H9 (cell line): ENCODE results near the gene TMEM141. TPM values are rescaled to one million over a fixed set of nuclear protein-coding genes. Genes with fewer than 3 reads are reported as not detected.

ENCODE experiments used
- DNase-seq: peaks from one replicate; pipeline ENCODE4 v3.0.0-alpha.2; 2017
- H2AFZ ChIP-seq: one replicate; pipeline ENCODE4 v1.6.1; 2013; ENCODE audit warnings: mild to moderate bottlenecking, low read length, control low read depth, moderate library complexity
- H2AK5ac ChIP-seq: 2 replicates; pipeline ENCODE4 v1.6.1; 2013; ENCODE audit warnings: low read length, control low read depth, mixed read lengths; ENCODE audit not compliant: insufficient read length
- H2BK120ac ChIP-seq: one replicate; pipeline ENCODE4 v1.6.1; 2013; ENCODE audit warnings: low read depth, mild to moderate bottlenecking, low read length, control low read depth, inconsistent platforms; ENCODE audit not compliant: poor library complexity, severe bottlenecking
- H2BK12ac ChIP-seq: 2 replicates; pipeline ENCODE4 v1.6.1; 2013; ENCODE audit warnings: low read length, control low read depth, mixed read lengths, low read depth; ENCODE audit not compliant: insufficient read length
- H2BK15ac ChIP-seq: 2 replicates; pipeline ENCODE4 v1.6.1; 2013; ENCODE audit warnings: low read depth, low read length, control low read depth
- H2BK20ac ChIP-seq: one replicate; pipeline ENCODE4 v1.6.1; 2013; ENCODE audit warnings: low read depth, mild to moderate bottlenecking, low read length, control low read depth, inconsistent platforms; ENCODE audit not compliant: poor library complexity, severe bottlenecking
- H2BK5ac ChIP-seq: 2 replicates; pipeline ENCODE4 v1.6.1; 2013; ENCODE audit warnings: low read length, control low read depth, mixed read lengths; ENCODE audit not compliant: insufficient read length
- H3K14ac ChIP-seq: 2 replicates; pipeline ENCODE4 v1.6.1; 2013; ENCODE audit warnings: low read length, control low read depth; ENCODE audit not compliant: insufficient read depth
- H3K18ac ChIP-seq: 2 replicates; pipeline ENCODE4 v1.6.1; 2013; ENCODE audit warnings: low read depth, mild to moderate bottlenecking, mixed read lengths, low read length, control low read depth; ENCODE audit not compliant: insufficient read length
- H3K23ac ChIP-seq: 2 replicates; pipeline ENCODE4 v1.6.1; 2013; ENCODE audit warnings: low read length, control low read depth, mixed read lengths, low read depth; ENCODE audit not compliant: insufficient read length
- H3K23me2 ChIP-seq: 2 replicates; pipeline ENCODE4 v1.6.1; 2013; ENCODE audit warnings: low read depth, mild to moderate bottlenecking, mixed read lengths, low read length, control low read depth; ENCODE audit not compliant: insufficient read length, poor library complexity, severe bottlenecking
- H3K27ac ChIP-seq: 2 replicates; pipeline ENCODE4 v1.5.1; 2013; ENCODE audit warnings: low read length, control low read depth, mixed read lengths, low read depth; ENCODE audit not compliant: insufficient read length
- H3K27me3 ChIP-seq: 2 replicates; pipeline ENCODE4 v1.6.1; 2013; ENCODE audit warnings: low read length, control low read depth, inconsistent platforms; ENCODE audit not compliant: insufficient read depth
- H3K4ac ChIP-seq: 2 replicates; pipeline ENCODE4 v1.6.1; 2013; ENCODE audit warnings: low read depth, mild to moderate bottlenecking, control low read depth, inconsistent platforms, low read length, moderate library complexity
- H3K4me1 ChIP-seq: 2 replicates; pipeline ENCODE4 v1.6.1; 2013; ENCODE audit warnings: low read length, control low read depth, inconsistent platforms; ENCODE audit not compliant: insufficient read depth
- H3K4me2 ChIP-seq: 2 replicates; pipeline ENCODE4 v1.6.1; 2013; ENCODE audit warnings: low read length, control low read depth, mixed read lengths; ENCODE audit not compliant: insufficient read length, insufficient read depth
- H3K56ac ChIP-seq: 2 replicates; pipeline ENCODE4 v1.6.1; 2013; ENCODE audit warnings: low read depth, mild to moderate bottlenecking, mixed read lengths, low read length, control low read depth; ENCODE audit not compliant: insufficient read length
- H3K79me1 ChIP-seq: 2 replicates; pipeline ENCODE4 v1.6.1; 2013; ENCODE audit warnings: low read depth, mild to moderate bottlenecking, moderate library complexity, low read length, control low read depth, inconsistent platforms; ENCODE audit not compliant: insufficient read depth, poor library complexity, severe bottlenecking
- H3K79me2 ChIP-seq: 2 replicates; pipeline ENCODE4 v1.6.1; 2013; ENCODE audit warnings: low read length, control low read depth, inconsistent platforms; ENCODE audit not compliant: insufficient read depth
- H3K9ac ChIP-seq: 2 replicates; pipeline ENCODE4 v1.6.1; 2013; ENCODE audit warnings: low read length, control low read depth, mixed read lengths; ENCODE audit not compliant: insufficient read length; ENCODE audit errors: extremely low read depth
- H3K9me3 ChIP-seq: one replicate; pipeline ENCODE4 v1.6.1; 2013; ENCODE audit warnings: low read depth, low read length, inconsistent platforms; ENCODE audit not compliant: control insufficient read depth
- H3T11ph ChIP-seq: one replicate; pipeline ENCODE4 v1.6.1; 2013; ENCODE audit warnings: mild to moderate bottlenecking, low read length, control low read depth, inconsistent platforms
- H4K20me1 ChIP-seq: one replicate; pipeline ENCODE4 v1.6.1; 2013; ENCODE audit not compliant: control insufficient read depth, insufficient read length, insufficient read depth
- H4K5ac ChIP-seq: 2 replicates; pipeline ENCODE4 v1.6.1; 2013; ENCODE audit warnings: low read depth, mild to moderate bottlenecking, mixed read lengths, low read length, control low read depth; ENCODE audit not compliant: insufficient read length
- H4K8ac ChIP-seq: replicated peaks from 2 replicates; pipeline ENCODE4 v1.6.1; 2013; ENCODE audit warnings: low read length, control low read depth, mixed read lengths, low read depth; ENCODE audit not compliant: insufficient read length
- H4K91ac ChIP-seq: 2 replicates; pipeline ENCODE4 v1.6.1; 2013; ENCODE audit warnings: low read depth, mild to moderate bottlenecking, moderate library complexity, mixed read lengths, low read length, control low read depth; ENCODE audit not compliant: insufficient read length
- H3K27ac Mint-ChIP-seq, 3 experiments: 2 replicates in 2 of 3; 3 replicates in 1 of 3; pipeline ENCODE4 v1.8.0; 2020 to 2021; ENCODE audit warnings: mixed read lengths in 3 of 3, mild to moderate bottlenecking in 1 of 3, moderate library complexity in 1 of 3
- H3K27me3 Mint-ChIP-seq: 2 replicates; pipeline ENCODE4 v1.8.0; 2021; ENCODE audit warnings: low read depth, mild to moderate bottlenecking, moderate library complexity, mixed read lengths
- H3K36me3 Mint-ChIP-seq, 3 experiments: 2 replicates in 2 of 3; 3 replicates in 1 of 3; pipeline ENCODE4 v1.8.0; 2020 to 2021; ENCODE audit warnings: low read depth in 3 of 3, mixed read lengths in 3 of 3; ENCODE audit not compliant: insufficient read depth in 1 of 3
- H3K4me1 Mint-ChIP-seq, 2 experiments: 2 replicates each; pipeline ENCODE4 v1.8.0; 2020; ENCODE audit warnings: mixed read lengths in 2 of 2
- H3K4me3 Mint-ChIP-seq, 2 experiments: 2 replicates in 1 of 2; 3 replicates in 1 of 2; pipeline ENCODE4 v1.8.0; 2020 to 2021; ENCODE audit warnings: mild to moderate bottlenecking in 2 of 2, mixed read lengths in 2 of 2, moderate library complexity in 1 of 2
- H3K9me3 Mint-ChIP-seq, 2 experiments: 2 replicates in 1 of 2; 3 replicates in 1 of 2; pipeline ENCODE4 v1.8.0; 2020; ENCODE audit warnings: mild to moderate bottlenecking in 2 of 2, mixed read lengths in 2 of 2, moderate library complexity in 1 of 2
- CTCF ChIP-seq: fragments of 200-600 bp; sonication (generic); conservative IDR thresholded peaks from 3 replicates; pipeline ENCODE4 v1.8.0; 2021; ENCODE audit warnings: antibody characterized with exemption, mild to moderate bottlenecking
- WGBS: extraction: QIAGEN DNeasy Blood & Tissue Kit; methylation state at CpG from one replicate; pipeline ENCODE4 v1.1.7; 2013; ENCODE audit warnings: missing lambda C conversion rate, low lambda C conversion rate, mixed read lengths; ENCODE audit not compliant: insufficient read length; ENCODE audit errors: extremely low coverage; 5-methylcytosine and 5-hydroxymethylcytosine counted together
- total RNA-seq: library from RNA; stranded (reverse); gene quantifications from 2 replicates; pipeline ENCODE4 v1.2.1, GENCODE V29; 2021

TMEM141 gene
- total RNA-seq, 1 experiment from 2014 or later, result 55.2 TPM

GRCh38 chr9:136757751-136758140 is 33.4 kb upstream of the TMEM141 start:
- DNase-seq, result no peak
- H4K91ac ChIP-seq, result no peak overlapping the region
- Mint-ChIP-seq H3K4me1 (peaks cover 9 to 20% of the 10 kb centered on the region in 2 experiments; a peak in 3 of 4 replicates), H3K4me3 (no peak overlapping the region), H3K27ac (no peak overlapping the region), H3K27me3 (peaks cover 5% of the 10 kb centered on the region), H3K36me3 (peaks cover 2 to 9% (median 2%) of the 10 kb centered on the region in 3 experiments; a peak in 4 of 7 replicates), H3K9me3 (peaks cover 9 to 11% of the 10 kb centered on the region in 2 experiments; a peak in 4 of 5 replicates)
- no peak overlapping the region for H2AFZ ChIP-seq
- H3K9ac ChIP-seq, result no peak overlapping the region
- no peak overlapping the region for H3K4ac ChIP-seq
- no peak overlapping the region for H3K27ac ChIP-seq
- no peak overlapping the region; the same call in 1 of the 2 replicates for H3K14ac ChIP-seq
- H2BK120ac ChIP-seq, result no peak overlapping the region
- no peak overlapping the region for H3K56ac ChIP-seq
- WGBS, result no CpG with 5 or more reads among the region's 20 CpGs
- no peak overlapping the region for H2AK5ac ChIP-seq
- no peak overlapping the region for H3T11ph ChIP-seq
- no peaks in the 10 kb centered on the region for H3K79me1 ChIP-seq
- no peak overlapping the region for H2BK12ac ChIP-seq
- no peak overlapping the region for H4K8ac ChIP-seq
- H2BK5ac ChIP-seq, result no peak overlapping the region
- no peak overlapping the region for H3K18ac ChIP-seq
- no peak overlapping the region for H3K4me2 ChIP-seq
- no peak overlapping the region for H3K23ac ChIP-seq
- no peak for TF ChIP-seq CTCF
- H3K4me1 ChIP-seq, result no peaks in the 10 kb centered on the region
- H3K79me2 ChIP-seq, result no peaks in the 10 kb centered on the region
- no peaks in the 10 kb centered on the region for H4K20me1 ChIP-seq
- H3K23me2 ChIP-seq, result no peaks in the 10 kb centered on the region
- H3K27me3 ChIP-seq, result no peaks in the 10 kb centered on the region
- no peak overlapping the region for H2BK15ac ChIP-seq
- no peaks in the 10 kb centered on the region for H3K9me3 ChIP-seq
- H4K5ac ChIP-seq, result no peak overlapping the region
- no peak overlapping the region for H2BK20ac ChIP-seq
